Measurements from ENCODE around the gene NFIB. TPM values are rescaled to one million over a fixed set of nuclear protein-coding genes. Genes with fewer than 3 reads are reported as not detected.

Gene NFIB
- total RNA-seq, 1 experiment from 2014 or later: 3.6 TPM

DNA sequence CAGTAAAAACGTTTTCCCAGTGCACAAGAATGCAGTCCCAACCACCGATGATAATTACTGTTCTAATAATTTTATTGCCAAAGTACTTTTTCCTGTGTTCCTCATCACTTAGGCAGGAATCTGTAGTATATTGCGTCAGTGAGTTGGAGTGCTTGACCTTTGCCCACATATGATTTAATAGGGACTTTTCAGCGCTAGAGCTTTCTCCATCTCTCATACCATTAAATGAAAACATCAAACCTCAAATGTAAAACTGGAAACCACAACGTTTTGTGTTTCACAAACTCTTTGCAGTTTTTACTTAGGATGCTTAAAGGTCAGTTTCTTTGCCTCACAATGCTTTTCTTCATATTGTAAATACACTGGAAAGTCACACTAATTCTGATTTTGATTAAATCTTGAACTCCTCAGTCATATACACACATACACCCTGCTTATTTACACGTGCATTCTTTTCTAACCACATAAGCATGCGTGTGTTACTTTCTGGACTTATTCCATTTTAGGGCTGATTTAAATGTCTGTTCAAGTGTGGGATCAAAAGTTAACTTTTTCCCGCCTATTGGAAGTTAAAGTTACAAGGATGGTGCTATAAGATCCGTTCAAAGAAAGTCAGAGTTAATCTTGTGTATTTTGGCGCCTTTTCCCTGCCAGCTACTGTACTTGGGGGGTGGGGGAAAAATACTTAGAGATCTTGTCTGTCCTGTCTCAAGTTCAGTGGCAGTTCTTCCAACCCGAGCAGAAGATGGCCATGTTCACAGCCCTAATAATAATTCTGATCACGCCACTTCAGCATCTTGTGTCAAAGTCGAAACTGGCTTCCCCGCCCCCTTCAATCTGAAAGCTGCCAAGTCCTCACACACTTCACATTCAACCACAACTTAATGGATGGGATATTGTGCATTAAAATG lies 6.6 kb upstream of the NFIB start:
- peak; percentile 87 for DNase-seq
- no peaks in the 10 kb centered on the region for H3K9me2 ChIP-seq (replicated peaks; ENCODE audit: insufficient read depth, low read length)
- no peaks in the 10 kb centered on the region for H3K9me3 ChIP-seq (ENCODE audit: low read length)
- H3K27me3 ChIP-seq (ENCODE audit: low read length): no peaks in the 10 kb centered on the region
- H3K4me3 ChIP-seq (ENCODE audit: low read length): peak overlapping the region; percentile 82
- H3K4me1 ChIP-seq (ENCODE audit: low read length): peaks cover 87% of the 10 kb centered on the region
- 0 out of 2 replicates have a peak, but pooled peaks cover 2% of the 10 kb centered on the region for H3K79me2 ChIP-seq (ENCODE audit: low read length)
- H4K20me1 ChIP-seq (ENCODE audit: insufficient read depth, low read depth, low read length): no peaks in the 10 kb centered on the region
- H3K36me3 ChIP-seq (ENCODE audit: insufficient read depth, low read length): no peaks in the 10 kb centered on the region
- peak overlapping the region; percentile 80 for H3K4me2 ChIP-seq (ENCODE audit: low read depth, low read length, poor library complexity, severe bottlenecking)
- peak overlapping the region; percentile 89 for H3K27ac ChIP-seq (ENCODE audit: low read length)
- H3K9ac ChIP-seq (ENCODE audit: low read length): peak overlapping the region; percentile 89
- H2AFZ ChIP-seq (ENCODE audit: low read length): peak overlapping the region; percentile 24; the same call in 1 of the 2 replicates

DNA sequence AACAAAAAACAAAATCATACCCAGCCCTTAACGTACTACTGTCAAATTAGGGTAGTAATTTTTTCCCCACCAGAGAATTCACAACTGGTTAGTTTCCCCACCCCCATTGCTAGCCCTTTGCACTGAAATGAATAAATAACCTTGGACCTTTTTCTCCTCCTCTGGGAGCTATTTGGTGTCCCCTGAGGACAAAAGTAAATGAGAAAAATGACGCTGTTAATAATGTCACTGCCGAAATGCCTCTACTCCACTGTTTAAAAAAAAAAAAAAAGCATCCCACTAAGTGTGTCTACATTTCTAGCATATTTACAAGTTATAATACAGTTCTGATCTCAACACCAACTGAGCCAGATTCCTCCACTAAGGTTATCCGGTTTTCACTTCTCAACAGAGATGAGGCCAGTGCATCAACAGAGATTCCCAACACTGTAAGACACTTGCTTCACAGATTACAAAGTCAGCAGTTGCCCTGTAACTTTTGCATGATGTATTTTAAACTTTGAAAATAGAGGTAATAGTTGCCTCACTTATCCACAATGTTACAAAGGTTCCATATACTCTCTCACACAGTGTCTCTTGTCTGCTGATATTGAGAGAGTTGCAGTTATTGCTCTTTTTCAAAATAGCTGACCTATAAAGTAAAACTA lies 5.1 kb upstream of the NFIB start:
- H3K4me3 ChIP-seq (ENCODE audit: low read length): peak overlapping the region; percentile 82
- no peaks in the 10 kb centered on the region for H3K27me3 ChIP-seq (ENCODE audit: low read length)
- H3K4me1 ChIP-seq (ENCODE audit: low read length): peaks cover 78% of the 10 kb centered on the region
- H3K36me3 ChIP-seq (ENCODE audit: insufficient read depth, low read length): no peaks in the 10 kb centered on the region
- peak overlapping the region; percentile 89 for H3K9ac ChIP-seq (ENCODE audit: low read length)
- peak overlapping the region; percentile 80 for H3K4me2 ChIP-seq (ENCODE audit: low read depth, low read length, poor library complexity, severe bottlenecking)
- no peaks in the 10 kb centered on the region for H4K20me1 ChIP-seq (ENCODE audit: insufficient read depth, low read depth, low read length)
- no peaks in the 10 kb centered on the region for H3K9me3 ChIP-seq (ENCODE audit: low read length)
- H3K79me2 ChIP-seq (ENCODE audit: low read length): 0 out of 2 replicates have a peak, but pooled peaks cover 2% of the 10 kb centered on the region
- peak overlapping the region; percentile 89 for H3K27ac ChIP-seq (ENCODE audit: low read length)
- peak; percentile 77 for DNase-seq
- peak overlapping the region; percentile 13; the same call in 1 of the 2 replicates for H2AFZ ChIP-seq (ENCODE audit: low read length)
- H3K9me2 ChIP-seq (replicated peaks; ENCODE audit: insufficient read depth, low read length): no peaks in the 10 kb centered on the region

DNA sequence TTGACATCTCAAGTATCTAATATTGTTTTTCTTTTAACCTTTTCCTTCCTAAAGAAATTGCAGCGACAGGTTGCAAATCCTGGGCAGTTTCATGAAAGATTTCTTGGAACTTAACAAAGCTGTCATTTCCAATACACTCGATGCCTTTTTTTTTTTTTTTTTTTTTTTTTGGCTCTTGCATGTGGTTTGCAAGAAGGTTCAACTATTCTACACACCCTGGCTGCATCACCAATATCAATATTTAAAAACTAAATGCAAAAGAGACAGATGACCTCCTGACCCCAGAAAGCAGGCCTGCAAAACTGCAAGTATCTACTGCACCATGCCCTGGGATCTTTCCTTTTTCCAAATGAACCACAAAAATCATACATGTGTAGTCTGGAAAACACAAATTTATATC lies 4.4 kb upstream of the NFIB start:
- peak overlapping the region; percentile 80 for H3K4me2 ChIP-seq (ENCODE audit: low read depth, low read length, poor library complexity, severe bottlenecking)
- no peaks in the 10 kb centered on the region for H3K36me3 ChIP-seq (ENCODE audit: insufficient read depth, low read length)
- peaks cover 74% of the 10 kb centered on the region for H3K4me1 ChIP-seq (ENCODE audit: low read length)
- peak; percentile 57 for DNase-seq
- no peaks in the 10 kb centered on the region for H4K20me1 ChIP-seq (ENCODE audit: insufficient read depth, low read depth, low read length)
- 0 out of 2 replicates have a peak, but pooled peaks cover 2% of the 10 kb centered on the region for H3K79me2 ChIP-seq (ENCODE audit: low read length)
- no peaks in the 10 kb centered on the region for H3K27me3 ChIP-seq (ENCODE audit: low read length)
- no peaks in the 10 kb centered on the region for H3K9me2 ChIP-seq (replicated peaks; ENCODE audit: insufficient read depth, low read length)
- peak overlapping the region; percentile 82 for H3K4me3 ChIP-seq (ENCODE audit: low read length)
- H3K27ac ChIP-seq (ENCODE audit: low read length): peak overlapping the region; percentile 89
- no peak overlapping the region; the same call in 1 of the 2 replicates for H2AFZ ChIP-seq (ENCODE audit: low read length)
- peak overlapping the region; percentile 89 for H3K9ac ChIP-seq (ENCODE audit: low read length)
- H3K9me3 ChIP-seq (ENCODE audit: low read length): no peaks in the 10 kb centered on the region

GRCh38 chr9:14317667-14318320 lies 3.9 kb upstream of the NFIB start:
- no peaks in the 10 kb centered on the region for H3K27me3 ChIP-seq (ENCODE audit: low read length)
- peak overlapping the region; percentile 80 for H3K4me2 ChIP-seq (ENCODE audit: low read depth, low read length, poor library complexity, severe bottlenecking)
- H3K4me3 ChIP-seq (ENCODE audit: low read length): peak overlapping the region; percentile 82; the same call in 1 of the 2 replicates
- DNase-seq: peak; percentile 64
- H3K79me2 ChIP-seq (ENCODE audit: low read length): 0 out of 2 replicates have a peak, but pooled peaks cover 2% of the 10 kb centered on the region
- H3K36me3 ChIP-seq (ENCODE audit: insufficient read depth, low read length): no peaks in the 10 kb centered on the region
- no peaks in the 10 kb centered on the region for H4K20me1 ChIP-seq (ENCODE audit: insufficient read depth, low read depth, low read length)
- no peaks in the 10 kb centered on the region for H3K9me2 ChIP-seq (replicated peaks; ENCODE audit: insufficient read depth, low read length)
- H3K9me3 ChIP-seq (ENCODE audit: low read length): no peaks in the 10 kb centered on the region
- peak overlapping the region; percentile 65 for H2AFZ ChIP-seq (ENCODE audit: low read length)
- H3K9ac ChIP-seq (ENCODE audit: low read length): peak overlapping the region; percentile 89
- peaks cover 68% of the 10 kb centered on the region for H3K4me1 ChIP-seq (ENCODE audit: low read length)
- H3K27ac ChIP-seq (ENCODE audit: low read length): peak overlapping the region; percentile 89

- peak overlapping the region; percentile 89 for H3K27ac ChIP-seq (ENCODE audit: low read length)
- no peak overlapping the region for H3K9ac ChIP-seq (ENCODE audit: low read length)
- H3K27me3 ChIP-seq (ENCODE audit: low read length): no peaks in the 10 kb centered on the region
- H3K9me2 ChIP-seq (replicated peaks; ENCODE audit: insufficient read depth, low read length): no peaks in the 10 kb centered on the region
- no peaks in the 10 kb centered on the region for H3K9me3 ChIP-seq (ENCODE audit: low read length)
- H3K4me1 ChIP-seq (ENCODE audit: low read length): peaks cover 66% of the 10 kb centered on the region
- no peak overlapping the region for H3K4me3 ChIP-seq (ENCODE audit: low read length)
- H4K20me1 ChIP-seq (ENCODE audit: insufficient read depth, low read depth, low read length): no peaks in the 10 kb centered on the region
- DNase-seq: no peak
- H3K79me2 ChIP-seq (ENCODE audit: low read length): 0 out of 2 replicates have a peak, but pooled peaks cover 2% of the 10 kb centered on the region
- peak overlapping the region; percentile 80 for H3K4me2 ChIP-seq (ENCODE audit: low read depth, low read length, poor library complexity, severe bottlenecking)
- no peak overlapping the region for H2AFZ ChIP-seq (ENCODE audit: low read length)
- H3K36me3 ChIP-seq (ENCODE audit: insufficient read depth, low read length): no peaks in the 10 kb centered on the region
These were observed 2.8 kb upstream of the NFIB start for GRCh38 chr9:14316602-14317300.

- H3K36me3 ChIP-seq (ENCODE audit: insufficient read depth, low read length): no peaks in the 10 kb centered on the region
- 0 out of 2 replicates have a peak overlapping the region, but pooled peaks have one; percentile 66 for H2AFZ ChIP-seq (ENCODE audit: low read length)
- peak overlapping the region; percentile 77 for H3K4me2 ChIP-seq (ENCODE audit: low read depth, low read length, poor library complexity, severe bottlenecking)
- H3K27ac ChIP-seq (ENCODE audit: low read length): peak overlapping the region; percentile 89; the same call in 1 of the 2 replicates
- no peak for DNase-seq
- H3K9ac ChIP-seq (ENCODE audit: low read length): peak overlapping the region; percentile 72
- H3K79me2 ChIP-seq (ENCODE audit: low read length): no peaks in the 10 kb centered on the region
- H4K20me1 ChIP-seq (ENCODE audit: insufficient read depth, low read depth, low read length): no peaks in the 10 kb centered on the region
- no peaks in the 10 kb centered on the region for H3K9me2 ChIP-seq (replicated peaks; ENCODE audit: insufficient read depth, low read length)
- H3K4me1 ChIP-seq (ENCODE audit: low read length): peaks cover 59% of the 10 kb centered on the region
- peak overlapping the region; percentile 68 for H3K4me3 ChIP-seq (ENCODE audit: low read length)
- no peaks in the 10 kb centered on the region for H3K9me3 ChIP-seq (ENCODE audit: low read length)
- H3K27me3 ChIP-seq (ENCODE audit: low read length): no peaks in the 10 kb centered on the region
These were observed 2.1 kb upstream of the NFIB start for GRCh38 chr9:14315875-14316601.
